Pulmonary artery endothelial cell (primary cell): ENCODE data around the gene APH1A. TPM values are rescaled to one million over a fixed set of nuclear protein-coding genes. Genes with fewer than 3 reads are reported as not detected.
A peak's percentile ranks its signal among the peaks of the same experiment; 100 is the strongest.
"Not testable (repeated sequence)": the region's sequence is repeated elsewhere in the genome, so short reads cannot be mapped to it uniquely, and the experiment has no call there.

Experiments
- DNase-seq: peaks from one replicate; pipeline ENCODE4 v3.0.0-alpha.2; 2011; ENCODE audit warnings: low read depth, low spot score
- total RNA-seq: library from RNA; depleted of rRNA; stranded (reverse); fragments of >200 nt; gene quantifications from 2 replicates; pipeline ENCODE4 v1.2.3, GENCODE V29; 2014

The APH1A gene
- 162 and 165 TPM in 2 replicates for total RNA-seq

- peak; percentile 93 for DNase-seq
Measured at GRCh38 chr1:150268705-150269403, at the start of gene APH1A. Gene APH1A (minus strand): TSS chr1:150269016. CDS start chr1:150268810, 206 bp downstream.

GRCh38 chr1:150314691-150315090 lies 45.9 kb upstream of the APH1A start:
- not testable (repeated sequence) for DNase-seq

GRCh38 chr1:150311762-150312161 lies 42.9 kb upstream of the APH1A start:
- DNase-seq, result no peak

- DNase-seq, result no peak
Measured at GRCh38 chr1:150309758-150310508, 41.1 kb upstream of the APH1A start.

GRCh38 chr1:150308585-150308984 lies 39.8 kb upstream of the APH1A start:
- not testable (repeated sequence) for DNase-seq

GRCh38 chr1:150302902-150303301 lies 34.1 kb upstream of the APH1A start:
- no peak for DNase-seq

GRCh38 chr1:150302338-150302737 lies 33.5 kb upstream of the APH1A start:
- no peak for DNase-seq

GRCh38 chr1:150299716-150300115 lies 30.9 kb upstream of the APH1A start:
- no peak for DNase-seq

- no peak for DNase-seq
Measured at GRCh38 chr1:150295476-150295875, 26.7 kb upstream of the APH1A start.

- peak; percentile 87 for DNase-seq
Measured at GRCh38 chr1:150293433-150294253, 24.8 kb upstream of the APH1A start, which contains the start of gene MRPS21. Gene MRPS21 (plus strand): TSS chr1:150293861. CDS start chr1:150294367, 506 bp downstream.

GRCh38 chr1:150288822-150289221 lies 20.0 kb upstream of the APH1A start:
- no peak for DNase-seq

GRCh38 chr1:150288382-150288781 lies 19.6 kb upstream of the APH1A start:
- DNase-seq, result no peak

- no peak for DNase-seq
Measured at GRCh38 chr1:150283260-150283659, 14.4 kb upstream of the APH1A start.

- DNase-seq, result no peak
Measured at GRCh38 chr1:150282558-150282958, 13.7 kb upstream of the APH1A start.

GRCh38 chr1:150281758-150282557 lies 13.1 kb upstream of the APH1A start, which contains the start of gene CIART:
Gene CIART (plus strand): TSS chr1:150282554. CDS start chr1:150283268, 714 bp downstream.
- peak; percentile 95 for DNase-seq

GRCh38 chr1:150281221-150281757 lies 12.5 kb upstream of the APH1A start:
- peak; percentile 32 for DNase-seq

GRCh38 chr1:150280138-150280707 lies 11.4 kb upstream of the APH1A start:
- DNase-seq, result no peak

- no peak for DNase-seq
Measured at GRCh38 chr1:150273311-150273710, 4.5 kb upstream of the APH1A start.

- DNase-seq, result no peak
Measured at GRCh38 chr1:150271291-150271959, 2.6 kb upstream of the APH1A start.

GRCh38 chr1:150269451-150269850 lies 635 bp upstream of the APH1A start:
- no peak for DNase-seq
